Spleen (tissue), 11 donors: ENCODE data around the gene BCL6. TPM values are rescaled to one million over a fixed set of nuclear protein-coding genes. Genes with fewer than 3 reads are reported as not detected.

Experiments
- DNase-seq: peaks from one replicate; pipeline ENCODE4 v3.0.0-alpha.2; 2020
- H3K27ac ChIP-seq, 8 donors: fragments of 200-600 bp; sonication (generic) in 7 of 8; 1 replicate in 4 of 8; 2 replicates in 4 of 8; pipeline versions ENCODE4 v1.5.0 to v1.8.0; 2016 to 2021; ENCODE audit warnings: inconsistent platforms in 4 of 8, mild to moderate bottlenecking in 4 of 8, moderate library complexity in 1 of 8
- H3K27me3 ChIP-seq, 7 donors: fragments of 200-600 bp; sonication (generic) in 6 of 7; replicated peaks in 1 of 7; 1 replicate in 4 of 7; 2 replicates in 3 of 7; pipeline versions ENCODE4 v1.5.0 to v1.8.0; 2016 to 2021; ENCODE audit warnings: inconsistent platforms in 3 of 7, mild to moderate bottlenecking in 1 of 7
- H3K36me3 ChIP-seq, 6 donors: fragments of 200-600 bp; sonication (generic) in 5 of 6; 1 replicate in 4 of 6; 2 replicates in 2 of 6; pipeline versions ENCODE4 v1.5.0 to v1.8.0; 2016 to 2021; ENCODE audit warnings: inconsistent platforms in 2 of 6
- H3K4me1 ChIP-seq, 6 donors: fragments of 200-600 bp; sonication (generic) in 5 of 6; 1 replicate in 3 of 6; 2 replicates in 3 of 6; pipeline versions ENCODE4 v1.5.0 to v1.8.0; 2016 to 2021; ENCODE audit warnings: inconsistent platforms in 3 of 6
- H3K4me3 ChIP-seq, 8 donors: fragments of 200-600 bp; sonication (generic) in 7 of 8; 1 replicate in 4 of 8; 2 replicates in 4 of 8; pipeline versions ENCODE4 v1.5.0 to v1.8.0; 2016 to 2021; ENCODE audit warnings: inconsistent platforms in 4 of 8, mild to moderate bottlenecking in 4 of 8, moderate library complexity in 2 of 8
- H3K9me3 ChIP-seq, 8 donors: fragments of 200-600 bp; sonication (generic) in 7 of 8; 1 replicate in 4 of 8; 2 replicates in 4 of 8; pipeline versions ENCODE4 v1.5.0 to v1.8.0; 2016 to 2021; ENCODE audit warnings: inconsistent platforms in 4 of 8
- POLR2A ChIP-seq, 3 donors: fragments of 450-650 bp; IDR thresholded peaks; one replicate each; pipeline ENCODE4 v1.5.1; 2017; ENCODE audit warnings: antibody characterized with exemption in 3 of 3, mild to moderate bottlenecking in 1 of 3
- POLR2AphosphoS5 ChIP-seq, 3 donors: sonication (generic); formaldehyde crosslinking; IDR thresholded peaks; one replicate each; pipeline ENCODE4 v1.5.1; 2017; ENCODE audit warnings: antibody characterized with exemption in 3 of 3
- WGBS, 5 donors: extraction: QIAGEN DNeasy Blood & Tissue Kit in 3 of 5; methylation state at CpG; one replicate each; pipeline versions ENCODE4 v1.1.5 to v1.1.7; 2013 to 2018; 5-methylcytosine and 5-hydroxymethylcytosine counted together
- intact Hi-C: fragments of 100-400 bp; cut with DNase I; formaldehyde crosslinking; loops from one replicate; pipeline ENCODE4 v1.15.0; 2023; ENCODE audit warnings: low total_unique reads
- polyA plus RNA-seq, 3 donors: library from polyadenylated mRNA; stranded (reverse); fragments of 200-250 nt; gene quantifications; one replicate each; pipeline ENCODE4 v1.2.1, GENCODE V29; 2013
- total RNA-seq, 7 donors: library from RNA; depleted of rRNA in 3 of 7; stranded (reverse); fragments of >200 nt in 3 of 7; fragmentation: NEBNext Ultra II Directional in 4 of 7; extraction: Animal tissue kit (Norgen Biotek cat#: 25700) in 4 of 7; gene quantifications; one replicate each; pipeline versions ENCODE4 v1.1.0 to v1.2.1, GENCODE V29; 2016 to 2021
- TF ChIP-seq, protein P1 (sequence below), 11 experiments: fragments of 200-600 bp in 7 of 11; fragments of 450-650 bp in 4 of 11; sonication (generic) in 4 of 11; IDR thresholded peaks in 8 of 11; conservative IDR thresholded peaks in 3 of 11; 1 replicate in 7 of 11; 2 replicates in 4 of 11; pipeline versions ENCODE4 v1.4.0 to v1.8.0; 2016 to 2021; ENCODE audit warnings: antibody characterized with exemption in 11 of 11, inconsistent platforms in 4 of 11, mild to moderate bottlenecking in 1 of 11
- donor health status: healthy with polysubstance abuse.
- donor health status: DM: no; HTN: no; CAD: no; lungs with moderate emphysema.
- donor health status: DM: no; HTN: no; CAD: no.
- donor health status: Bipolar disorder and iron deficiency.
- donor health status: healthy.
- donor health status: DM: no; HTN: no; CAD: no.
- donor health status: DM: yes; HTN: yes; CAD: no.

BCL6 gene
- total and polyA plus RNA-seq, 10 donors, result 9.5 to 444 (median 132) TPM

DNA sequence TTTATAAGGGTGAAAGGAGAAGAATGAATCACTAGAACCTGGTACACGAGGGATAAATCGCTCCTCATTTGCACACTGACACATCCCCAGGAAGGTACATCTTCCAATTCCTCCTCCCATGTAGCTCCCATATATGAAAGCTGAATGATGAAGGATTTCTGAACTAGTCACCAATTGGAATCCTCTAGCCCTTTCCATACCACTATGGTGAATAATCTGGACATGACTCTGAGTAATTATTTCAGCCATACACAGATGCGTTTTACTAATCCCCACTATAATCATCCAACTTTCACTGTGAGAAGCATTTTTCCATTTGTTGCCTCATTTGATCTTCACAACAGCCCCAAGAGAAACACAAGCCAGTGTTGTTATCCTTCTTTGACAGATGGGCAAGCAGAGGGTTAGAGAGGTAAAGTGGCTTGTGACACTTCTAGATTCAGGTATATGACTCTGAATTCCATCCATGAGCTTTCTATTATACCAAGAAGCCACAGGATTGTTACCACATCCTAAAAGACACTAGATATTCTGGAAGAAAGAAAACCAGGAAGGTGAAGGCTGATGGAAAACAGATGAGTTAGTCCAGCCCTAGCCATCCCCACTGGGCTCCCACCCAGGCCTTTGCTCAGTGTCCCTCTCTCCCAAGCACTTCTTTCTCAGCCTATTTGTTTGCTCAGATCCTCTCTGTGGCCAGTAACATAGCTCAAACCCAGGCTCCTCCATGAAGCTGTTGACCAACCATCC lies 22.2 kb upstream of the BCL6 start:
- Histone ChIP-seq H3K4me3 (no peak overlapping the region), H3K27me3 (no peaks in the 10 kb centered on the region), H3K4me1 (peaks cover 0 to 13% (median 4%) of the 10 kb centered on the region in 6 donors), H3K9me3 (no peaks in the 10 kb centered on the region), H3K36me3 (no peaks in the 10 kb centered on the region), H3K27ac (no peak overlapping the region)
- TF ChIP-seq POLR2AphosphoS5 (IDR thresholded peaks at IDR 0.05) (no peak), POLR2A (IDR thresholded peaks at IDR 0.05) (no peak)
- TF ChIP-seq, protein P1, sequence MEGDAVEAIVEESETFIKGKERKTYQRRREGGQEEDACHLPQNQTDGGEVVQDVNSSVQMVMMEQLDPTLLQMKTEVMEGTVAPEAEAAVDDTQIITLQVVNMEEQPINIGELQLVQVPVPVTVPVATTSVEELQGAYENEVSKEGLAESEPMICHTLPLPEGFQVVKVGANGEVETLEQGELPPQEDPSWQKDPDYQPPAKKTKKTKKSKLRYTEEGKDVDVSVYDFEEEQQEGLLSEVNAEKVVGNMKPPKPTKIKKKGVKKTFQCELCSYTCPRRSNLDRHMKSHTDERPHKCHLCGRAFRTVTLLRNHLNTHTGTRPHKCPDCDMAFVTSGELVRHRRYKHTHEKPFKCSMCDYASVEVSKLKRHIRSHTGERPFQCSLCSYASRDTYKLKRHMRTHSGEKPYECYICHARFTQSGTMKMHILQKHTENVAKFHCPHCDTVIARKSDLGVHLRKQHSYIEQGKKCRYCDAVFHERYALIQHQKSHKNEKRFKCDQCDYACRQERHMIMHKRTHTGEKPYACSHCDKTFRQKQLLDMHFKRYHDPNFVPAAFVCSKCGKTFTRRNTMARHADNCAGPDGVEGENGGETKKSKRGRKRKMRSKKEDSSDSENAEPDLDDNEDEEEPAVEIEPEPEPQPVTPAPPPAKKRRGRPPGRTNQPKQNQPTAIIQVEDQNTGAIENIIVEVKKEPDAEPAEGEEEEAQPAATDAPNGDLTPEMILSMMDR (IDR thresholded peaks at IDR 0.05 in 8 of 11, conservative IDR thresholded peaks at IDR 0.05 in 3 of 11), result no peak
- intact Hi-C loops, result no loop called here
- DNase-seq, result no peak
- WGBS, 5 donors, result 87 to 97% (median 93%) methylated on average over 3 of the region's 3 CpGs

DNA sequence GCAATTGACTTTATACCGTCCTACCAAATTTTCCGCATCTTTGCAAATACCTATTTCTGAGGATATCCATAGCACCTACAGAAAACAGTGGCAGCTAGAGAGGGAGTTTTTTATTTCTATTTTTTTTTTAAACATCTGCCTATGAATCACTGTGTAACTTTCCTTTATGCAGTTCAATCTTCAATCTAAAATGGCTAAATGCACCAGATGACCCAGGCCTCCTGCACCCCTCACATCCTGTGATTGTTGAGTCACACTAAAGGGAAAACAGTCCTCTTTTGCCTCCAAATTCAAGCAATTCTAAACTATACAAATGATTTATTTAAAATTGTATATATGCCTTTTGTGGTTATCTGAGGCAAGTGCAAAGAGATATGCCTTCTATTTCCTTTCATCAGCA lies 20.1 kb upstream of the BCL6 start:
- WGBS, 5 donors, result 95 to 100% (median 99%) methylated on average over 2 of the region's 2 CpGs
- TF ChIP-seq POLR2AphosphoS5 (IDR thresholded peaks at IDR 0.05) (no peak), POLR2A (IDR thresholded peaks at IDR 0.05) (no peak)
- TF ChIP-seq, protein P1 (IDR thresholded peaks at IDR 0.05 in 8 of 11, conservative IDR thresholded peaks at IDR 0.05 in 3 of 11), result no peak
- Histone ChIP-seq H3K36me3 (no peaks in the 10 kb centered on the region), H3K27me3 (no peaks in the 10 kb centered on the region), H3K4me1 (peaks cover 0 to 11% (median 4%) of the 10 kb centered on the region in 6 donors), H3K4me3 (no peak overlapping the region), H3K27ac (no peak overlapping the region), H3K9me3 (no peaks in the 10 kb centered on the region)
- intact Hi-C loops, result no loop called here
- DNase-seq, result no peak

DNA sequence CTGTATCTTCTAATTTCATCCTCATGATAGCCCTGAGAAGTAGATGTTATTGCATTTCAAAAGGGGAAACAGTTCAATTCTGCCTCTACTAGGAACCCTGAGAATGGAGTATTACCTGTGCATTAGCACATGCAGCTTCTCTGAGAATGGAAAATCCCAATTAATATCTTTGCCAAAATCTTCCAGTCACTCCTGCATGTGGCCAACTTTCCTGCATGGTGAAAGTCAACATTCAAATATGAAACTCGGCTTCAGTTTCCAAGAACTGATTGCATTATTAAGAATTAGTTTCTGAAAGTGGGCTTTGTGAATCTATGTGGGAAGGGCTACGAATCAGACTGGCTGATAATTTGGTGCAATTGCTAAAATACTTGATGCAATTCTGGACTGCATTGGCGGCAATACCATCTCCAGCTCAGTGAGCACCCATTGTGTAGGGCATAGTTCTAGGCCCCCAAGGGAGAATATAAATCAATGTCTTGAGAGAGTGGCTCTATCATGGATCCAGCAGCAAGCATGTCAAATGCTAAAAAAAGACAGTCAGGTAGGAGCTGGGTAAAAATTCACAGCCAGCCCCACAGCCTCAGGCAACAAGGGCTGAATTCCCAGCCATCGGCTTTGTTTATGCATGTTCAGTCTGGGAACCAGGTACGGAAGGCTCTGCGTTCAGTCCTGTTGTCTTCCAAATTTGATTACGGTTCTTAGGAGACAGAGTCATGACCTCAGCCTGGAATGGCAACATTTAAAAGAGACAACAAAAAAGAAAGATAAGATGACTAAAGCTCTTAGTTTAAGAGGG lies 18.8 kb upstream of the BCL6 start:
- H3K4me1 ChIP-seq, result no peaks in the 10 kb centered on the region
- no peaks in the 10 kb centered on the region for H3K9me3 ChIP-seq
- TF ChIP-seq, protein P1 (IDR thresholded peaks at IDR 0.05 in 8 of 11, conservative IDR thresholded peaks at IDR 0.05 in 3 of 11), result no peak
- TF ChIP-seq POLR2A (IDR thresholded peaks at IDR 0.05) (no peak), POLR2AphosphoS5 (IDR thresholded peaks at IDR 0.05) (no peak)
- WGBS, 5 donors, result 84 to 91% (median 88%) methylated on average over 7 of the region's 7 CpGs
- no peak overlapping the region for H3K4me3 ChIP-seq
- no peak overlapping the region for H3K27ac ChIP-seq
- no peaks in the 10 kb centered on the region for H3K27me3 ChIP-seq
- no peak for DNase-seq
- intact Hi-C loops, result no loop called here
- no peaks in the 10 kb centered on the region for H3K36me3 ChIP-seq

DNA sequence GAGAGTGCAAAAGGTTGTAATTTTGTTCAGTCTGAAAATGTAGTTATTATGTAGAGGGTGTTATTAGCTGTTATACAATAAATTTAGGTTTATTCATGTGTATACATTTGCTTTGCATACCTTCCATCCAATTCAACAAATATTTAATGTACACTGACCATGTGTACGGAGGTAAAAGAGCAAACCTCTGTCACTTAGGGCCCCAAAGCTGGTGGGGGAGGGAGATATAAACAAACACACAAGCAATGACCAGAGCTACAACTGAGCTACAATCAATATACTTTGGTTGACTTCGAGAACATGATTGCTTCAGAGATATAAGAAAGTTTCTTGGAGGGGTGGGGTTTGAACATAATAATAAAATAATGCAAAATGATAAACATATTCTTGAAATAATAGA lies 17.5 kb upstream of the BCL6 start:
- whole genome bisulfite sequencing, 5 donors, result 79 to 93% (median 88%) methylated on average over 2 of the region's 2 CpGs
- no peak overlapping the region for H3K4me3 ChIP-seq
- no peaks in the 10 kb centered on the region for H3K9me3 ChIP-seq
- H3K27ac ChIP-seq, result no peak overlapping the region
- no peaks in the 10 kb centered on the region for H3K27me3 ChIP-seq
- no peak for DNase-seq
- H3K4me1 ChIP-seq, result no peaks in the 10 kb centered on the region
- intact Hi-C loops, result no loop called here
- H3K36me3 ChIP-seq, result no peaks in the 10 kb centered on the region
- no peak for TF ChIP-seq POLR2AphosphoS5 (IDR thresholded peaks at IDR 0.05)
- TF ChIP-seq, protein P1 (IDR thresholded peaks at IDR 0.05 in 8 of 11, conservative IDR thresholded peaks at IDR 0.05 in 3 of 11), result no peak
- no peak for TF ChIP-seq POLR2A (IDR thresholded peaks at IDR 0.05)
